HG03432 (cell line): ENCODE measurements around the gene PAOX.

Experiments used
- ATAC-seq: cut with Tn5 transposase; IDR thresholded peaks from one replicate; pipeline ENCODE4 v1.9.1; 2021; ENCODE audit warnings: mild to moderate bottlenecking, moderate library complexity; ENCODE audit not compliant: unreplicated experiment

PAOX gene

DNA sequence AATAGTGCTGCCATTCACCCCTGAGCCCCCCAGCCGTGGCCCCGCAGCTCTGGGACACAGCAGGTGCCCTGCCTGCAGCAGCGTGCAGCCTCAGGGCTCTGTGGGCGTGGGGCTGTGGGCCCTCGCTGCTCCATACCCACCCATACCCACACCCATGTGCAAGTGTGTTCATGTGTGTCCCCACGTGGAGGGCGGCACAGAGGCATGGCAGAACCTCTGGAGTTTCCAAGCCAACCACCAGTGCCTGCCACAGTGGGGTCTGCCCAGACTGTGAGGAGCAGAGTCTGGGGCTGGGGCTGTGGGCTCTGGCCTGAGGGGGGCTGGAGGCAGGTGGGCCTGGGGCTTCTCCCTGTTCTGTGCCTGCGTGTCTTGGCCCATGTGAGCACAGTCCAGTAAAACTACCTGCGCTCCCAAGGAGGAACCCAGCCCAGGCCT lies 29.5 kb upstream of the PAOX start:
- ATAC-seq: no peak

DNA sequence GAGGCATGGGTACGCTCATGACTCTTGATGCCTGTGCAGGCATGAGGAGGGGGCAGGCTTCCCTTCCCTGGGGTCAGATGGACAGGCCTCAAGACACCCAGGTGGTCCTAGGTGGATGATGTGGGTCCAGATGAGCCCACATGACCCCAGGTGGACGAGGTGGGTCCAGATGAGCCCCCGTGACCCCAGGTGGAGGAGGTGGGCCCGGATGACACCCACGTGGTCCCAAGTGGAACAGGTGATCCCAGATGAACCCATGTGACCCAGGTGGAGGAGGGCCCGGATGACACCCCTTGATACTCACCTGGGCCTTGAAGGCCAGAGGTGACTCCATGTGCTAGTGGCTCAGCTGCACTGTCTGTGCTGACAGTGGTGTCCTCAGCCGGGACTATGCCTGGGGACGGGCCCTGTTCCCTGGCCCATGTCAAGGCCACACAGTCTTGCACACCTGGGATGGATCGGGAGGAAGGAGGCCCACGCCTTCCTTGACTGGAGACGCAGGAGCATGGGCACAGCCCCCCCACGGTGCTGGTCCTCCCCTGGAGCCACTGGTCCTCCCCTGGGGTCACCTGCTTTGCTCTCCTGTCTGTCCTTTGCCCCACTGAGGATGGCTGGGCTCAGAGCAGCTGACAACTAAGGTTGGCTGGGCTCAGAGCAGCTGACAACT lies 28.6 kb upstream of the PAOX start:
- ATAC-seq: no peak

- ATAC-seq: no peak
These were observed 28.1 kb upstream of the PAOX start for GRCh38 chr10:133350950-133351329.

DNA sequence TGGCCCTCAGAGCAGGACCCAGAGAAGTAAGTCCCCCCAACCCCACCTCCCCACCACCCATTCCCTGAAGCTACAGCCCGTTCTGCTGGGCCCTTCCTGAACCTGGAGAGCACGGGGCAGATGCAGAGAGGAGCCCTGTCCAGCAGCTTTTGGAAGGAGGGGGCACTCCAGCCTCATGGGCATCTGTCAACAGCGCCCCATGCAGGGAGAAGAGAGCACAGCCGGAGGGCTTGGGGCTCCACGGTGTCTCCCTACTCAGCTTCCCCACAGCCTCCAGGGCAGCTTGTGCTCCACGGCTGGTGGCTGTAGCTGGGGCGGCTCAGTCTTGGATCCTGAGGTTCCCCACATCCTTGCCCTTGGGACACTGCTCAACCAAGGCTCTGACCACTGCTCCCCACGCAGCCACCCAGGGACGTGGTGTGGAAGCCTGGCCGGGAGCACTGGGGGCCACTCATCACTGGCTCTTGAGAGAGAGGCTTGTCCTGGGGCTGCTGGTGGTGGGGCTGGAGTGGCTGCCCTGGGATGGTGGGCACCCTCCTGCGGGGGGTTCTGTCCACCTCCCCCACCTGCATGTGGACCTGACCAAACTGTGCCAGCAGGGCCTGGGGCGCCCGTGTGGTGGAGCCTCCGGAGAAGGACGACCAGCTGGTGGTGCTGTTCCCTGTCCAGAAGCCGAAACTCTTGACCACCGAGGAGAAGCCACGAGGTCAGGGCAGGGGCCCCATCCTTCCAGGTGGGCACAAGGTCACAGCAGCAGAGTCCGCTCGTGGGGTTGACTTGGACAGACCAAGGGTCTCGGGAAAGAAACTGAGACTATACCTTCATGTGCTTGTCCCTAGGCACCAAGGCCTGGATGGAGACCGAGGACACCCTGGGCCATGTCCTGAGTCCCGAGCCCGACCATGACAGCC lies 27.4 kb upstream of the PAOX start:
- no peak for ATAC-seq

DNA sequence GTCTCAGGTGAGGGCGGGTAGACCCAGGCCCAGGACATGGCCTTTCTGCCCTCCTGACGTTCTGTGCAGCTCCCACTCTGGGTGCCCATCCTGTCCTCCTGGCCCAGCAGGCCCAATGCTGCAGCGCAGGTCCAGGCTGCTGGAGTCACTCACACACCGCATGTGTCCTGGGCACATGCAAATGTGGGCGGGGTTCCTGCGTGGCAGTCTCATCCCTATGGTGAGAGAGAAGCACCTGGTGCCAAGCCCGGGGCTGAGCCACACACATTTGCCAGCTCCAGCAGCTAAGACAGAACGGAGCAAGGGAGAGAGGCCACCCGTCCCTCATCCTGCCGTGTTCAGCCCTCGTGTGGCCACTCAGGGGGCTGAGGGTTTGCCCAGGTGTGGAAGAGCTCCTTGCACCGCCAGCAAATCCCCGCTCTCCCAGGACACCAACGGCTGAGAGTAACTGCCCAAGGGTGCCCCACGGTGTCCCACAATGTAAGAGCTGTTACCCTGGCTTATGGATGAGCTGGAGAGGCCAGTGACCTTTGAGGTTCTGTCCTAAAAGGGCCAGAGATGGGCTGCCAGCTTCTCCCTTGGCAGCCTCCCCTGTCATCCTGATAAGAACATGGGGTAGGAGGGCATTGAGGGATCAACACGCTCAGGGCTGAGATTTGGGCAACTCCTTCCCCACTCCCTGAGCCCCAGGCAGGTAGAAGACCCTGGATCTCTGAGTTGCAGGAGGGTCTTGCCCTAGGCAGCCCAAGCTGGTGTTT lies 25.7 kb upstream of the PAOX start:
- ATAC-seq: no peak

DNA sequence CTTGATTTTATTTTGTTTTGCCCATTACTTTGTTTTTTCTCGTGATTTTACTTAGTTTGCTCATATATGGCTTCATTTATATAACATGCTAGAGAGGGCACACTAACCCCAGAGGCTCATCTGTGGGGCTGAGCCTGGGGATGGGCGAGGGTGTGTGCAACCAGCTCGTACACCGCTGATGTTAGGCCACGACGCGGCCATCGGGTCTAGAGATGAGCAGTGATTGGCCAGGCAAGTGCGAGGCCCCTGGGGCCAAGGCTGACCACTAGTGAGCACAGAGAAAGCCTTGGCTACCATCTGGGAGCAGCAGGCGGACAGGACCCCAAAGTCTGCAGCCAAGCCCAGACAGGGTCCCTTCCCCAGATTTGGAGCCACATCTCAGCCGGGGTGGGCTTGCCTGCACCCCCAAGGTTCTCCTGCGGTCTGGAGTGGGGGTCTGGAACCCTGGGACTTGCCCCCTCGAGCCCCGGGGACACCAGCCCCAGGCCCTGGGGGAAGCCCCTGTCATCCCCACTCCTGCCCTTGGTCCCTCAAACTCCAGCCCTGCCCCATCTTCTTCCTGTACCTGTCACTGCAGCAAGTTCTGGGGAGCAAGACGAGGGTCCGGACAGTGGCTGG lies 25.0 kb upstream of the PAOX start:
- ATAC-seq: no peak

- no peak for ATAC-seq
These were observed 24.3 kb upstream of the PAOX start for GRCh38 chr10:133354672-133355240.

GRCh38 chr10:133355266-133355665 lies 23.8 kb upstream of the PAOX start:
- ATAC-seq: no peak

- no peak for ATAC-seq
These were observed 23.1 kb upstream of the PAOX start for GRCh38 chr10:133355991-133356390.

- no peak for ATAC-seq
These were observed 22.3 kb upstream of the PAOX start for GRCh38 chr10:133356549-133357284.

DNA sequence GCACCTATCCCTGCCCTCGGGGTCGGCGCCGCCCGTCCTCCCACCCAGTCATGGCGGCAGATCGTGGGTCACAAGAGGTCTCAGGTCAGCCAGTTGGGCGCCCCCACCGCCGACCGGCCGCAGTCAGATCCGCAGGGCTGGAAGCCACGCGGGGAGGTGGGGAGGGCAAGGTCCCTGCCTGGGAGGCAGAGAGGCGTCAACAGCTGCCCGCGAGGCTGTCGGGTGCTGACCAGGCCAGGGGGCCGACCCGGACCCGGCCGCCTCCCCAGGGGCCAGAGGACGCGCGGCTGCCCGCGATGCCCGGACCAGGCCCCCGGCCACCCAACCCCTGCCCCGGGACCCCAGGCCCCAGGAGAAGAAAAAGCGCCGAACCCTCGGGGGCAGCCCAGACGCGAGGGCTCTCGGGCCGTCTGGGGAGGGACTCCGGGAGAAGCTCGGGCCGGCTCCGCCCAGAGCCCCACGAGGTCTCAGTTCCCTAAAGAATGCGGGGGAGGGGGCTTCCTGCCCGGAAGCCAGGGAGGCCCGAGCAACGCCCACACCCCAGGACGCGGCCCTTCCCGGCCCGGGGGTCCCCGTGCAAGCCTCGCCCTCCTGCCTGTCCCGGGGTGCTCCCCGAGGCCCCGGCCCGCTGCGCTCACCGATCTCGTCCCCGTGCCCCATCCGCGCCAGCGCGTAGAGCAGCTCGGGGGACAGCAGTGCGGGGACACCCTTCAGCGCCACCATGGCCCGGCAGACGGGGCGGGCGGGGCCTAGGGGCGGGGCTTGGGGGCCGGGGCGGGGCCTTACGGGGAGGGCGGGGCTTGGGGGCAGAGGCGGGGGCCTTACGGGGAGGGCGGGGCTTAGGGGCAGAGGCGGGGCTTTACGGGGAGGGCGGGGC lies 21.5 kb upstream of the PAOX start, which contains the start of gene FUOM:
FUOM (minus strand) TSS at position 735 of the 877 bp plus-strand sequence; CDS start at position 723, 12 bp downstream.
- peak; percentile 65 for ATAC-seq

DNA sequence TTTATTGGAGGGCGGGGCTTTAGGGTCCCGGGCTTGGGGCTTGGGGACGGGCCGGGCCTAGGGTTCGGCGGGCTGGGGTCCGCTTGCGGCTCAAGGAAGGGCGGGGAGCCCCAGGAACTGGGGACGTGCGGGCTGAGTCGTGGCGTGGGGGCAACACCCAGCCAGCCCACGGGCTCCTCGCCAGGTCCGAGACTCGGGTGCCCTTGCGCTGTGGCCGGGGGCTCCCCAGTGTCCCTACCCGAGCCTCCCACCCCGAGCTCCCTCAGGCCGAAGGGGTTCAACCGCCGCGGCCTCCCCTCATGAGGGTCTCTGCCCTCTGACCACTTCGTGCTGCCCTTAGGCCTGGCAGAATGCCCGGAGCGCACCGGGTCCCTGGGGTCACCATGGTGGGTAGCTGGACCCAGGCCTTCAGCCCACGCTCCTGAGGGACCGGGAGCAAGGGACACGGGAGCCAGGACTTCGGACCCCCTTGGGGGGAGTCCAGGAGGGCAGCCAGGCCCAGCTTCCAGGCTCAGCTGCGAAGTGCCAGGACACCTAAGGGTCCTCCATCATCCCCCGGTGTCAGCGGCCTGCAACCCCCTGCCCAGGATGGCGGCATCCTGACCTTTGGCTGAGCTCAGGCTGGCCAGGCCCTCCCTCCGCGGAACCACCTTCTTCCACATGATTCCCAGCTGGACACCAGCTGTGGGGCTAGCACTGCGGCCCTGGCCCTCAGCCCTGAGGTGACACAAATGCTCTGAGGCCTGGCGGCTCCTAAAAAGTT lies 20.7 kb upstream of the PAOX start:
- ATAC-seq: no peak

DNA sequence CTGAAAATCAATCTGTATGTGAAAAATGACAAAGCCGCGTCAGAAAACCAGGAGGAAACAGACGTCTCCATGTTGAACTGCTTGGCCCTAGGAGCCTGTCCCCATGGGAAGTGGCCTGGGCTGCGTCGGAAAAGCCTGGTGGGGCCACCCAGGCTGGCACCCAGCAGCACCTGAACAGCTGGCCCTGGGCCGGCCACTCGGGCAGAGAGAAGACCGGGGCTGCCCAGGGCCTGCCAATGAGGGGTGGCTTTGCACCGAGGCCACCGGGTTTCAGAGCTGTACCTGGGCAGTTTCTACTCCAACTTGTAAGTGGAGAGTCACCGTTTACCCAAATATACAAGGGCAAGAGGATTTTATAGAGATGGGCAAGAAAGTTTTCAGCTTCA lies 20.1 kb upstream of the PAOX start:
- ATAC-seq: no peak

DNA sequence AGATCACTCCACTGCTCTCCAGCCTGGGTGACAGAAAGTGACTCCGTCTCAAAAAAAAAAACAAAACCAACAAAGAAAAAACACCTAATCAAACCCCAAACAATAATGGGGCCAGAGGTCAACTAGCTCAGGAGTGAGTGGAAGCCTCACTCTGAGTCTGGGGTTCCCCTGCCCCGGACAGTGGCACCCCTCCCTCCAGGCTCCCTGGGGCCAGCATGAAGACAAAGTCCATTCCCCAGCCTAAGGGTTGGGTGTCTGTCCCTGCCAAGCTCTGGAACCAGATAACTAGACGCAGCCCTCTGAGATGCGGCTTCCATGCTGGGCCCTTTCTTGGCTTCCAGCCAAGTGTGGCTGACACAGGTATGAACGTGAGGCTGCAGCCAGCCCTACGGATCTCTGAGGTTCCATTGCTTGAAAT lies 19.5 kb upstream of the PAOX start:
- ATAC-seq: no peak

DNA sequence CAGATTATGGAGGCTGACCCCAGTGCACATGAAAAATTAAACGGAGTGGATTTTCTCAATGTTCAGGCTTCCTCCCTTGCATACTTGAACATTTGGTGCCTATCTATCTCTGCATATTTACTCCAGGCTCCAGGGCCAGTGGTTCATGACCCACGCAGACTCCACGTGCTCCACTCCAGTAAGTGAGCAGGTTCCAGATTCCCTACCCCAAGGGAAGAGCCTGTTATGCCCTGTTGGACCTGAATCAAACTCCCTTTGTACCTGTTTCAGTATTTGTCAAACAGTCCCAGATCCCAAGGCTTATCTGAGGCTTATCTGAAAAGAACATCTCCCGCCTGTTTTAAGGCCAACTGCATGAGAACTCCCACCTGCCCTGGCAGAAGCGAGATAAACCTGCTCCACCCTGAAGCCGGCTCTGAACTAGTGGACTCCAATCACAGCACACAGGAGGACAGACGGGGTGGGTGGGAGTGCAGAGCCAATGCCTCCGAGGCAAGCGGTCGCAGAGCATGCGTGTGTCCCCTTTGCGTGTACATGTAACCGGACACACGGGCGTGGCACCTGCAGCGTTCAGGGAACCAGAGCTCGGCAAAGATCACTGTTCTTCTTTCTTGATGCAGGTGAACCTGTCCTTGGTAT lies 19.0 kb upstream of the PAOX start:
- no peak for ATAC-seq

- no peak for ATAC-seq
These were observed 17.8 kb upstream of the PAOX start for GRCh38 chr10:133361227-133361626.

DNA sequence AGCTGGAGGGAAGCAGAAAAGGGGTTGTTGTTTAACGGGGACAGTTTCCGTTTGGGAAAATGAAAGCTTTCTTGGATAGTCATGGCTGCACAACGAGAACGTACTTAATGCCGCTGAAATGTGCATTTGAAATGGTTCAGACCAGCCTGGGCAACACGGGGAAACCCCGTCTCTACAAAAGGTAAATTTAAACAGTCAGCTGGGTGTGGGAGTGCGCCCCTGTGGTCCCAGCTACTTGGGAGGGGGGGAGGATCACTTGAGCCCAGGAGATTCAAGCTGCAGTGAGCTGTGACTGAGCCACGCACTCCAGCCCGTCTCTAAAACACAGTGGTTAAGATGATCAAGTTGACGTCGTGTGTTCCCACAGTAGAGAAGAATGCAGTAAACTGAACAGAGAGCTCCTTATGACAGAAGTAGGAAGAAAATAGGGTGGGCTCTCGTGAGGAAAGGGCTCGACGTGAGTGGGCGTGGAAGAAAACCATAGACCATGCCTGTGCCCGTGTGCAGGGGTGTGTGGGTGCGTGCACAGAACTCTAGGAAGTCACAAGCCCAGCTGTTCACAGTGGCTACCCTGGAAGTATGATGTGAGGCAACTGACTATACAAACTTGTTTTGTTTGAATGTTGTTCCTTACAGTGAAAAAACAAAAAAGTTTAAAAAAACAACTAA lies 17.2 kb upstream of the PAOX start:
- ATAC-seq: no peak
